ENCODE measurements around the gene MRTFA.
"Not testable (repeated sequence)": the region's sequence is repeated elsewhere in the genome, so short reads cannot be mapped to it uniquely, and the experiment has no call there.

The MRTFA gene

GRCh38 chr22:40628354-40629042, 8.0 kb downstream of the MRTFA start:
- DNase-seq (ENCODE audit: low read depth in 2 of 3, low spot score in 2 of 3), result no peak

- DNase-seq (ENCODE audit: low read depth in 2 of 3, low spot score in 2 of 3), result no peak
Observed at GRCh38 chr22:40627612-40628011, 8.9 kb downstream of the MRTFA start.

GRCh38 chr22:40626851-40627250, 9.7 kb downstream of the MRTFA start:
- DNase-seq (ENCODE audit: low read depth in 2 of 3, low spot score in 2 of 3), result no peak

- not testable (repeated sequence) for DNase-seq (ENCODE audit: low read depth in 2 of 3, low spot score in 2 of 3)
Observed at GRCh38 chr22:40625794-40626193, 10.7 kb downstream of the MRTFA start.

GRCh38 chr22:40625281-40625680, 11.2 kb downstream of the MRTFA start:
- not testable (repeated sequence) for DNase-seq (ENCODE audit: low read depth in 2 of 3, low spot score in 2 of 3)

GRCh38 chr22:40624770-40625169, 11.7 kb downstream of the MRTFA start:
- no peak for DNase-seq (ENCODE audit: low read depth in 2 of 3, low spot score in 2 of 3)

GRCh38 chr22:40621309-40622151, 15.0 kb downstream of the MRTFA start:
- DNase-seq (ENCODE audit: low read depth in 2 of 3, low spot score in 2 of 3), result no peak

GRCh38 chr22:40620464-40621046, 16.0 kb downstream of the MRTFA start:
- no peak for DNase-seq (ENCODE audit: low read depth in 2 of 3, low spot score in 2 of 3)

- DNase-seq (ENCODE audit: low read depth in 2 of 3, low spot score in 2 of 3), result no peak
Observed at GRCh38 chr22:40618400-40618799, 18.1 kb downstream of the MRTFA start.

GRCh38 chr22:40616578-40616977, 19.9 kb downstream of the MRTFA start:
- no peak for DNase-seq (ENCODE audit: low read depth in 2 of 3, low spot score in 2 of 3)

GRCh38 chr22:40613067-40613466, 23.5 kb downstream of the MRTFA start:
- DNase-seq (ENCODE audit: low read depth in 2 of 3, low spot score in 2 of 3), result no peak

- no peak for DNase-seq (ENCODE audit: low read depth in 2 of 3, low spot score in 2 of 3)
Observed at GRCh38 chr22:40612291-40612751, 24.2 kb downstream of the MRTFA start.

GRCh38 chr22:40611606-40612005, 24.9 kb downstream of the MRTFA start:
- no peak for DNase-seq (ENCODE audit: low read depth in 2 of 3, low spot score in 2 of 3)

- no peak for DNase-seq (ENCODE audit: low read depth in 2 of 3, low spot score in 2 of 3)
Observed at GRCh38 chr22:40610329-40610850, 26.1 kb downstream of the MRTFA start.

- no peak for DNase-seq (ENCODE audit: low read depth in 2 of 3, low spot score in 2 of 3)
Observed at GRCh38 chr22:40609216-40609615, 27.3 kb downstream of the MRTFA start.

- DNase-seq (ENCODE audit: low read depth in 2 of 3, low spot score in 2 of 3), result no peak
Observed at GRCh38 chr22:40607506-40607905, 29.0 kb downstream of the MRTFA start.

GRCh38 chr22:40606306-40606705, 30.2 kb downstream of the MRTFA start:
- no peak for DNase-seq (ENCODE audit: low read depth in 2 of 3, low spot score in 2 of 3)

- no peak for DNase-seq (ENCODE audit: low read depth in 2 of 3, low spot score in 2 of 3)
Observed at GRCh38 chr22:40605761-40606160, 30.8 kb downstream of the MRTFA start.

GRCh38 chr22:40603088-40603605, 33.4 kb downstream of the MRTFA start:
- DNase-seq (ENCODE audit: low read depth in 2 of 3, low spot score in 2 of 3), result no peak

GRCh38 chr22:40602231-40602630, 34.3 kb downstream of the MRTFA start:
- DNase-seq (ENCODE audit: low read depth in 2 of 3, low spot score in 2 of 3), result no peak

- DNase-seq (ENCODE audit: low read depth in 2 of 3, low spot score in 2 of 3), result no peak
Observed at GRCh38 chr22:40599731-40600130, 36.8 kb downstream of the MRTFA start.
